ENCODE measurements around the gene MEF2C. TPM values are rescaled to one million over a fixed set of nuclear protein-coding genes. Genes with fewer than 3 reads are reported as not detected.

Gene MEF2C
- total RNA-seq, 4 donors from 2014 or later = 51.0 to 78.6 (median 65.7) TPM

DNA sequence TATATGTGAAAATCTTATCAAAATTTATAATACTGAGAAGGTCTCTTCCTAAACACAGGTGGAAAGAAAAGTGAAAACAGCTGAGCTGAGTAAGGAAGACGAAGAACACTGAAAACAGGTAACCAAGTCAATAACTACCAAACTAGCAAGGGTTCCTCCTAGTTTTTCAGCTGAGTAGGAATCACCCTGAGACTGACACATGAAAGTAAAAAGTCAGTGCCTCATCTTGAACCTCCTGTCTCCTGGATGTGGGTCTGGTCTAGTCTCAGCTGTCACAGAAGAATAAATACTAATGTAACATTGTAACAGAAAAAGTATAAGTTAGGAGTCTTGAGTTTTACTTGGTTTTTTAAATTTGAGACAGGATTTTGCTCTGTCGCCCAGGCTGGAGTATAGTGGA lies 121.0 kb downstream of the MEF2C start:
- H3K9me3 ChIP-seq = no peaks in the 10 kb centered on the region
- H3K4me1 ChIP-seq = no peaks in the 10 kb centered on the region
- H3K27me3 ChIP-seq = no peaks in the 10 kb centered on the region
- WGBS, 2 donors = 94% methylated on average over 2 of the region's 2 CpGs
- TF ChIP-seq POLR2A (IDR thresholded peaks at IDR 0.05) = no peak
- TF ChIP-seq, protein P1, sequence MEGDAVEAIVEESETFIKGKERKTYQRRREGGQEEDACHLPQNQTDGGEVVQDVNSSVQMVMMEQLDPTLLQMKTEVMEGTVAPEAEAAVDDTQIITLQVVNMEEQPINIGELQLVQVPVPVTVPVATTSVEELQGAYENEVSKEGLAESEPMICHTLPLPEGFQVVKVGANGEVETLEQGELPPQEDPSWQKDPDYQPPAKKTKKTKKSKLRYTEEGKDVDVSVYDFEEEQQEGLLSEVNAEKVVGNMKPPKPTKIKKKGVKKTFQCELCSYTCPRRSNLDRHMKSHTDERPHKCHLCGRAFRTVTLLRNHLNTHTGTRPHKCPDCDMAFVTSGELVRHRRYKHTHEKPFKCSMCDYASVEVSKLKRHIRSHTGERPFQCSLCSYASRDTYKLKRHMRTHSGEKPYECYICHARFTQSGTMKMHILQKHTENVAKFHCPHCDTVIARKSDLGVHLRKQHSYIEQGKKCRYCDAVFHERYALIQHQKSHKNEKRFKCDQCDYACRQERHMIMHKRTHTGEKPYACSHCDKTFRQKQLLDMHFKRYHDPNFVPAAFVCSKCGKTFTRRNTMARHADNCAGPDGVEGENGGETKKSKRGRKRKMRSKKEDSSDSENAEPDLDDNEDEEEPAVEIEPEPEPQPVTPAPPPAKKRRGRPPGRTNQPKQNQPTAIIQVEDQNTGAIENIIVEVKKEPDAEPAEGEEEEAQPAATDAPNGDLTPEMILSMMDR (IDR thresholded peaks at IDR 0.05) = no peak
- no peak overlapping the region for H3K4me3 ChIP-seq (replicated peaks in 1 of 3)
- H3K27ac ChIP-seq = no peak overlapping the region
- intact Hi-C loops (cut with DNase I) = no loop called here
- DNase-seq = no peak
- H3K36me3 ChIP-seq = peaks cover 0 to 10% of the 10 kb centered on the region in 2 donors

DNA sequence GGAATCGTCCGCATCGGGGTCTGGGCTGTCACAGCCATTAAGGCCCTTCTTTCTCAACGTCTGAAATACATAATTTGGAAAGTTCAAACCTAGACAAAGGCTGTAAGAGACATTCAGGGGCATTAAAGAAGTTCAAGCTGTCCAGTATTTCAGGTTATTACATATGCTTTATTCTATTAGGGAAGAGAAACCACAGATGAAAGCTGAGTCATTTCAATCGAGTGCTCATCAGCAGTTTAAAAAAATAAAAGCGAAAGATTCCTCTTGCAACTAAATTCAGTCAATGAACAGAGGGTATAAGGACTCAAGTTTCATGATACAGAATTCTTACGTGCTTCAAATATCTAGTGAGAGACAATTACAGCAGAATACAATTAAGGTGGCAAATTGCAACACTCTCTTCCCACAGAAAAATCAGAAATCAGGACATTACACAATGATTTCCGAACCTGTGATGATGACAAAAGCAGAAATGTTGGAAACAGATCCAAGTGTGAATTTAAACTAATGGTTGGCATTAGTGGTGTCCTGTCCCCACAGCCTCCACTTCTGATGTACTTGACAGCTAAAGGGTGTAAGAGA lies 121.6 kb downstream of the MEF2C start:
- 83 to 85% methylated on average over 8 of the region's 8 CpGs for WGBS, 2 donors
- Histone ChIP-seq H3K9me3 (no peaks in the 10 kb centered on the region), H3K27ac (no peak overlapping the region), H3K36me3 (peaks cover 0 to 10% of the 10 kb centered on the region in 2 donors), H3K27me3 (no peaks in the 10 kb centered on the region), H3K4me1 (no peaks in the 10 kb centered on the region), H3K4me3 (replicated peaks in 1 of 3) (no peak overlapping the region)
- intact Hi-C loops (cut with DNase I) = no loop called here
- TF ChIP-seq, protein P1 (IDR thresholded peaks at IDR 0.05) = no peak
- no peak for TF ChIP-seq POLR2A (IDR thresholded peaks at IDR 0.05)
- DNase-seq = no peak

DNA sequence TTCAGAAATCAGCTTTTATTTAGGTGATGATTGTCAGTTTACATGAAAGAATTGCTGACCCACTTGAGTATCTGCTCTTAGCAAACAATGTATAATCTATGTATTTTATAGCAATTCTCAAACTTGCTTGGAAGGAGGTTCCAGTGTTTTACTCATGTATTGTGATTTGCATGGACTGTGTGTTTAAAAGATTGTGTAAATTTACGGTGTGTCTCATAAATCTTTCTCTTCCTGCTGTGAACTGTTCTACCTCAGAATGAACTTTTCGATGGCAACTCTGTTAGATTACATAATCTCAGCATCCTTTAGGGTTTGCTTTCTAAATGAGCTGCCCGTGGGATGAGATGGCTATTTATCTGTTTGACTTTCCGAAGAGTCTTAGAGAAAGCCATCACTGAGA lies 122.5 kb downstream of the MEF2C start:
- intact Hi-C loops (cut with DNase I) = no loop called here
- Histone ChIP-seq H3K9me3 (no peaks in the 10 kb centered on the region), H3K4me1 (no peaks in the 10 kb centered on the region), H3K36me3 (peaks cover 0 to 10% of the 10 kb centered on the region in 2 donors), H3K27me3 (no peaks in the 10 kb centered on the region), H3K4me3 (replicated peaks in 1 of 3) (no peak overlapping the region), H3K27ac (no peak overlapping the region)
- TF ChIP-seq POLR2A (IDR thresholded peaks at IDR 0.05) = no peak
- TF ChIP-seq, protein P1 (IDR thresholded peaks at IDR 0.05) = no peak
- 69 to 72% methylated on average over 4 of the region's 4 CpGs for WGBS, 2 donors
- no peak for DNase-seq

DNA sequence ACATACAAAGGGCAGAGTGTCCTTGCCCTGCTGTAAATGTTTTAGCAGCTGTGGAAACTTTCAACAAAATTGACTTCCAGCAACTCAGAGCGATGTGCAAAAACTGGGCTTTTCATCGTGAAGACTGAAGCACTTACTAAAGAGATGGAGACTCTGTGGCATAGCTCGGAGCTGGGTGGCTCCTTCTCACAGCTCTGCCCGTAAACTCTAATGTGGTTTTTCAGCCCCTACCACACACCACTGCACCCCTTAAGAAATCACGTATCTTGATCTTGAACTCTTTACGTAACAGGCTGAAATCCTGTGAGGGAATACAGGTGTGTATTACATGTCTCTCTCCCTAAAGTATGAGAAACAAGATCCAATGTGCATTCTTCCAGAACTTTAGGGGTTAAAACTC lies 124.4 kb downstream of the MEF2C start:
- intact Hi-C loops (cut with DNase I) = no loop called here
- Histone ChIP-seq H3K36me3 (peaks cover 0 to 10% of the 10 kb centered on the region in 2 donors), H3K9me3 (no peaks in the 10 kb centered on the region), H3K4me3 (replicated peaks in 1 of 3) (no peak overlapping the region), H3K27ac (no peak overlapping the region), H3K4me1 (no peaks in the 10 kb centered on the region), H3K27me3 (no peaks in the 10 kb centered on the region)
- no peak for DNase-seq
- 83 to 84% methylated on average over 6 of the region's 6 CpGs for WGBS, 2 donors
- TF ChIP-seq, protein P1 (IDR thresholded peaks at IDR 0.05) = no peak
- no peak for TF ChIP-seq POLR2A (IDR thresholded peaks at IDR 0.05)

DNA sequence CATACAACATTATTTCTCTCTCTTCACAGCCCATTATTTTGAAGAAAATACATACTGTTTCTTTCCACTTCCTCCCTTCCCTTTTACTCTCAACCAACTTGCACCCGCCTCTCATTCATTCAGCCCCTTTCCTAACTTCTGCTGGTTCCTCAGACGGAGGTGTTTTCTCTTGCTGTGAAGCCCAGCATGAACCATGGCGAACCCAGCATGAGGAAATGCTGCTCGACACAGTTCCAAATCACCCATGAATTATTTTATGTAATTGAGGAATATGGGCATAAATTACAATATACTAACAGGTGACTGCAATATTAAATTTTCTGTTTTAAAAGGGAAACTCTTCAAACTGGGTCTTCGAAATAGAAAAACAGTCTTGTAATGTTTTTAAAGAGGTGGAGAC lies 124.8 kb downstream of the MEF2C start:
- Histone ChIP-seq H3K4me1 (no peaks in the 10 kb centered on the region), H3K36me3 (peaks cover 0 to 10% of the 10 kb centered on the region in 2 donors), H3K27ac (no peak overlapping the region), H3K27me3 (no peaks in the 10 kb centered on the region), H3K4me3 (replicated peaks in 1 of 3) (no peak overlapping the region), H3K9me3 (no peaks in the 10 kb centered on the region)
- DNase-seq = no peak
- no peak for TF ChIP-seq POLR2A (IDR thresholded peaks at IDR 0.05)
- TF ChIP-seq, protein P1 (IDR thresholded peaks at IDR 0.05) = no peak
- WGBS, 2 donors = 90 to 93% methylated on average over 5 of the region's 5 CpGs
- intact Hi-C loops (cut with DNase I) = no loop called here
